Smooth muscle cell (in vitro differentiated cells): ENCODE measurements around the gene MSI2. TPM values are rescaled to one million over a fixed set of nuclear protein-coding genes. Genes with fewer than 3 reads are reported as not detected.

Source experiments
- DNase-seq: peaks from one replicate; lab custom pipeline; 2025; ENCODE audit not compliant: unreplicated experiment; lab: John Stamatoyannopoulos, UW
- H2AFZ ChIP-seq: fragments of 200-600 bp; sonication (generic); 2 replicates; pipeline ENCODE4 v1.6.0; 2016; ENCODE audit warnings: antibody characterized with exemption, low read depth, mild to moderate bottlenecking
- H3F3A ChIP-seq: fragments of 200-600 bp; sonication (generic); 2 replicates; pipeline ENCODE4 v1.6.0; 2017; ENCODE audit warnings: antibody characterized with exemption, low read depth
- H3K27ac ChIP-seq: fragments of 200-600 bp; sonication (generic); 2 replicates; pipeline ENCODE4 v1.5.1; 2016; ENCODE audit warnings: low read depth, mild to moderate bottlenecking
- H3K27me3 ChIP-seq: fragments of 200-600 bp; sonication (generic); 2 replicates; pipeline ENCODE4 v1.6.1; 2016; ENCODE audit warnings: low read depth, mild to moderate bottlenecking
- H3K36me3 ChIP-seq: fragments of 200-600 bp; sonication (generic); 2 replicates; pipeline ENCODE4 v1.5.1; 2016; ENCODE audit warnings: low read depth
- H3K4me1 ChIP-seq: fragments of 200-600 bp; sonication (generic); 2 replicates; pipeline ENCODE4 v1.5.1; 2016; ENCODE audit warnings: low read depth
- H3K4me2 ChIP-seq: fragments of 200-600 bp; sonication (generic); 2 replicates; pipeline ENCODE4 v1.6.0; 2016; ENCODE audit warnings: mild to moderate bottlenecking
- H3K4me3 ChIP-seq: fragments of 200-600 bp; sonication (generic); 2 replicates; pipeline ENCODE4 v1.5.1; 2016; ENCODE audit warnings: mild to moderate bottlenecking
- H3K79me2 ChIP-seq: fragments of 200-600 bp; sonication (generic); 2 replicates; pipeline ENCODE4 v1.6.0; 2016; ENCODE audit warnings: low read depth, mild to moderate bottlenecking
- H3K9ac ChIP-seq: fragments of 200-600 bp; sonication (generic); 2 replicates; pipeline ENCODE4 v1.6.0; 2016; ENCODE audit warnings: low read depth
- H3K9me3 ChIP-seq: fragments of 200-600 bp; sonication (generic); replicated peaks from 2 replicates; pipeline ENCODE4 v1.5.1; 2016; ENCODE audit warnings: low read depth
- H4K20me1 ChIP-seq: fragments of 200-600 bp; sonication (generic); 2 replicates; pipeline ENCODE4 v1.6.0; 2016; ENCODE audit warnings: low read depth
- CTCF ChIP-seq: fragments of 200-600 bp; sonication (generic); IDR thresholded peaks from 2 replicates; pipeline ENCODE4 v1.5.1; 2017; ENCODE audit warnings: borderline replicate concordance, mild to moderate bottlenecking, antibody characterized with exemption; ENCODE audit not compliant: insufficient read depth, poor library complexity, severe bottlenecking
- WGBS: methylation state at CpG from one replicate; pipeline ENCODE4 v1.1.7; 2016; ENCODE audit warnings: low lambda C conversion rate; 5-methylcytosine and 5-hydroxymethylcytosine counted together
- polyA plus RNA-seq: library from polyadenylated mRNA; unstranded; fragments of >200 nt; fragmentation: Nextera tagmentation; extraction: Ambion mirVana; gene quantifications from 2 replicates; pipeline ENCODE4 v1.2.1, GENCODE V29; 2016
- total RNA-seq: library from RNA; depleted of rRNA; stranded (reverse); fragments of >200 nt; gene quantifications from 2 replicates; pipeline ENCODE4 v1.2.3, GENCODE V29; 2014

Gene MSI2
- total and polyA plus RNA-seq, 2 experiments from 2014 or later: 5.7 to 36.5 TPM

GRCh38 chr17:57516290-57517230 is 260.2 kb downstream of the MSI2 start:
- H3K36me3 ChIP-seq: no peaks in the 10 kb centered on the region
- WGBS: 81% methylated on average over 10 of the region's 10 CpGs
- peaks cover 1% of the 10 kb centered on the region for H3K79me2 ChIP-seq
- H3F3A ChIP-seq: peaks cover 23% of the 10 kb centered on the region
- no peaks in the 10 kb centered on the region for H3K9me3 ChIP-seq
- H3K27me3 ChIP-seq: no peaks in the 10 kb centered on the region
- no peak for DNase-seq
- TF ChIP-seq CTCF: no peak
- H2AFZ ChIP-seq: no peak overlapping the region
- H3K4me2 ChIP-seq: no peak overlapping the region
- H3K4me1 ChIP-seq: peaks cover 38% of the 10 kb centered on the region
- H3K27ac ChIP-seq: peak overlapping the region; percentile 86
- H3K4me3 ChIP-seq: no peak overlapping the region
- no peak overlapping the region for H3K9ac ChIP-seq
- peaks cover 5% of the 10 kb centered on the region for H4K20me1 ChIP-seq

- Histone ChIP-seq H3K4me3 (no peak overlapping the region), H3K27ac (peak overlapping the region; percentile 86), H3K4me1 (peaks cover 33% of the 10 kb centered on the region), H3K27me3 (no peaks in the 10 kb centered on the region), H3K4me2 (no peak overlapping the region), H2AFZ (no peak overlapping the region), H3K9me3 (no peaks in the 10 kb centered on the region), H3K79me2 (no peaks in the 10 kb centered on the region), H3F3A (peaks cover 27% of the 10 kb centered on the region), H3K9ac (no peak overlapping the region), H4K20me1 (peaks cover 5% of the 10 kb centered on the region), H3K36me3 (no peaks in the 10 kb centered on the region)
- DNase-seq: no peak
- TF ChIP-seq CTCF: no peak
- 80% methylated on average over 7 of the region's 7 CpGs for WGBS
Measured at GRCh38 chr17:57517273-57517631, 260.9 kb downstream of the MSI2 start.

DNA sequence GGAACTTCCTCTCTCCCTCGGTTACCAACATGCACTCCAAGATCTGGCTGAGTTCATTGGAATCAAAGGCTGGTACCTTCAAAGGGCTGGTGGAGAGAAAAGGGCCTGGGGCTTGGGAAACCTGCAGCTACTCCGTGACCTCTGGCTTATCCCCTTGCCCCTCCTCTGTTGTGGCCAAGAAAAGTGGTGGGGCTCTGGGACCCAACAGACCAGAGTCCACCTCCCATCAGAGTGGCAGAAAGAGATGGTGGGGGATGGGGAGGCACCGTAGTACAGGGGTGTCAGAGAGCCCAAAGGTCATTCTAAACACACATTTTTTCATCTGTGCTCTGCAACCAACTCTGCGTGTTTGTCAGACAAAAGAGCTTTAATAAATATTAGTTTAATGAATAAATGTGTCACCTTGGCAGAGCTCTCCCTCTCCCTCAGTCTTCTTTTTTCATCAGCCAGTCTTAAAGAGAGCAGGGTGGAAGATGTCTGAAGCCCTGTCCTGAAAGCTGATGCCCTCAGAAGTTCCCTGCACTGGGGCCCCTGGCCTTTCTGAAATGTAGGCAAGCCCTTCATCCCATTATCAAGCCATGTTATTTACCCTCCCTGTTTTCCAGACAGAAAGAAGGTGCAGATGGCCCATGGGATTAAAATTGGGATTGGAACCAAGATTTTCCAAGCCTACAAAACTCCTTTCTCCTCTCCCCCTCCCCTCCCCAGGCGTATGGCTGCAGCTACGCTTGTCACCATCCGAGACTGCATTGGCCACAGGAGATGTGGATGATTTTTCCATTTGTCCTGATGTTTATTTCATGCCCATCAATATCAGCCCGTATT is 261.5 kb downstream of the MSI2 start:
- Histone ChIP-seq H3K79me2 (no peaks in the 10 kb centered on the region), H3K27me3 (no peaks in the 10 kb centered on the region), H3K4me3 (no peak overlapping the region), H3K9me3 (no peaks in the 10 kb centered on the region), H3K4me2 (peak overlapping the region; percentile 68), H4K20me1 (peaks cover 5% of the 10 kb centered on the region), H3F3A (peaks cover 27% of the 10 kb centered on the region), H3K9ac (peak overlapping the region; percentile 30), H3K4me1 (peaks cover 30% of the 10 kb centered on the region), H2AFZ (no peak overlapping the region), H3K36me3 (no peaks in the 10 kb centered on the region), H3K27ac (peak overlapping the region; percentile 86)
- DNase-seq: no peak
- TF ChIP-seq CTCF: no peak
- 53% methylated on average over 8 of the region's 8 CpGs for WGBS
